Transverse colon (tissue), 4 donors: Measurements from ENCODE around the gene ATP5F1A. TPM values are rescaled to one million over a fixed set of nuclear protein-coding genes. Genes with fewer than 3 reads are reported as not detected.
A peak's percentile ranks its signal among the peaks of the same experiment; 100 is the strongest.
"Not testable (repeated sequence)": the region's sequence is repeated elsewhere in the genome, so short reads cannot be mapped to it uniquely, and the experiment has no call there.

Experiments
- DNase-seq: peaks from one replicate; pipeline ENCODE4 v3.0.0-alpha.2; 2019
- H3K27ac ChIP-seq, 4 donors: fragments of 200-600 bp; sonication (generic); 2 replicates each; pipeline ENCODE4 v1.5.1; 2016 to 2018; ENCODE audit warnings: inconsistent platforms in 4 of 4
- H3K27me3 ChIP-seq: fragments of 200-600 bp; sonication (generic); 2 replicates; pipeline ENCODE4 v1.5.1; 2017; ENCODE audit warnings: inconsistent platforms
- H3K36me3 ChIP-seq, 4 donors: fragments of 200-600 bp; sonication (generic); 2 replicates each; pipeline ENCODE4 v1.5.1; 2017 to 2019; ENCODE audit warnings: inconsistent platforms in 4 of 4
- H3K4me1 ChIP-seq, 4 donors: fragments of 200-600 bp; sonication (generic); 2 replicates each; pipeline ENCODE4 v1.5.1; 2017 to 2020; ENCODE audit warnings: inconsistent platforms in 4 of 4
- H3K4me3 ChIP-seq, 4 donors: fragments of 200-600 bp; sonication (generic); 1 replicate in 1 of 4; 2 replicates in 3 of 4; pipeline versions ENCODE4 v1.5.1 to v1.6.1; 2017 to 2019; ENCODE audit warnings: inconsistent platforms in 4 of 4
- H3K9me3 ChIP-seq, 2 donors: fragments of 200-600 bp; sonication (generic); 2 replicates each; pipeline ENCODE4 v1.5.1; 2017 to 2019; ENCODE audit warnings: inconsistent platforms in 2 of 2
- EP300 ChIP-seq: sonication (generic); formaldehyde crosslinking; IDR thresholded peaks from one replicate; pipeline ENCODE4 v1.6.1; 2017; ENCODE audit warnings: antibody characterized with exemption, low read depth
- POLR2A ChIP-seq: fragments of 450-650 bp; IDR thresholded peaks from one replicate; pipeline ENCODE4 v1.6.1; 2016; ENCODE audit warnings: antibody characterized with exemption, mild to moderate bottlenecking, moderate library complexity
- POLR2AphosphoS5 ChIP-seq, 3 donors: sonication (generic); formaldehyde crosslinking; IDR thresholded peaks; one replicate each; pipeline ENCODE4 v1.6.1; 2016; ENCODE audit warnings: antibody characterized with exemption in 3 of 3
- WGBS, 2 donors: methylation state at CpG; one replicate each; pipeline ENCODE4 v1.1.5; 2018; ENCODE audit warnings: low coverage in 1 of 2; 5-methylcytosine and 5-hydroxymethylcytosine counted together
- in situ Hi-C, 4 donors: fragments of 200-750 bp; cut with MboI; loops; one replicate each; pipeline versions ENCODE4 v1.15.0 to v1.15.1; 2017; ENCODE audit warnings: low sequenced_read_pairs in 3 of 4, low pct_ligation_motif_present in 1 of 4, low pct_unique_long_range_greater_than_20kb in 1 of 4
- intact Hi-C: fragments of 100-400 bp; cut with DNase I; formaldehyde crosslinking; loops from one replicate; pipeline ENCODE4 v1.15.1; 2023; ENCODE audit warnings: low total_unique reads
- total RNA-seq, 4 donors: library from RNA; depleted of rRNA; stranded (reverse); fragments of >200 nt; gene quantifications; one replicate each; pipeline ENCODE4 v1.1.0, GENCODE V29; 2016
- TF ChIP-seq, protein P1 (sequence below), 5 experiments: fragments of 200-600 bp in 3 of 5; fragments of 450-650 bp in 2 of 5; sonication (generic) in 3 of 5; IDR thresholded peaks; 1 replicate in 2 of 5; 2 replicates in 3 of 5; pipeline ENCODE4 v1.5.1; 2016 to 2017; ENCODE audit warnings: antibody characterized with exemption in 5 of 5, inconsistent platforms in 3 of 5, mild to moderate bottlenecking in 2 of 5, moderate library complexity in 1 of 5

Gene ATP5F1A
- total RNA-seq, 4 donors from 2014 or later: 284 to 811 (median 475) TPM

DNA sequence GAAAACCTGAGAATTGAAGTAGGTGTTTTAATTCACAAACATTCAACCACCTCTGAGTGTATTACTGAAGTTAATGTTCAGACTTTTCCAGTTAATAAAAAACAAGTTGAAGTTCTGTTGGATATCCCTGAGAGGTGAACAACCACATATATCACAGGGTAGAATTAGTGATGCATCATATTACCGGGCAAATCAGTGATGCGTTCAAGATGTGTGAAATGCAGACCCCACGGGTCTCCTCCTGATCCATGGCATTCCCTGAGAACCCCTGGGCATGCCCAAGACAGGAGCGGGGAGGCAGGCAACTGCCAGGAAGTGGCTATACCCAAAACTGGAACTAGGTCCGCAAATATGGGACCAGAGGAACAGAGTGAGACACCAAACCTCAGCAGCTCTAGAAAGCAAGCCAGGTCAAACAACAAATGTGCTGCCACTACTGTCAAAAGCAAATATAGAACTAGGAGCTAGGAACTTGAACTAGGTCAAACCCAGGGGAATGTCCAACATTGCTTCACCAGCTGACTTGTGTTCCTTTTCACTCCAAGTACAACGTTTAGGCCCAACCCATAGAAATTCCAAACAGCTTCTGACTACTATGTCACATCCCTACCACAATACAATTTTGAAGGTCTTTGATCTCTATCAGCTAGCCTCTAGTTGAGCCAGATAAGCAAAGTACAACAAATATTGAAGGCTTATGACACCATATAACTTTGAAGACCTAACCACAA lies 46.2 kb downstream of the ATP5F1A start:
- H3K36me3 ChIP-seq: no peaks in the 10 kb centered on the region
- peak overlapping the region in 1 of 4 donors; percentile 48 for H3K27ac ChIP-seq
- TF ChIP-seq EP300 (no peak), POLR2AphosphoS5 (IDR thresholded peaks at IDR 0.05) (no peak), POLR2A (no peak)
- TF ChIP-seq, protein P1, sequence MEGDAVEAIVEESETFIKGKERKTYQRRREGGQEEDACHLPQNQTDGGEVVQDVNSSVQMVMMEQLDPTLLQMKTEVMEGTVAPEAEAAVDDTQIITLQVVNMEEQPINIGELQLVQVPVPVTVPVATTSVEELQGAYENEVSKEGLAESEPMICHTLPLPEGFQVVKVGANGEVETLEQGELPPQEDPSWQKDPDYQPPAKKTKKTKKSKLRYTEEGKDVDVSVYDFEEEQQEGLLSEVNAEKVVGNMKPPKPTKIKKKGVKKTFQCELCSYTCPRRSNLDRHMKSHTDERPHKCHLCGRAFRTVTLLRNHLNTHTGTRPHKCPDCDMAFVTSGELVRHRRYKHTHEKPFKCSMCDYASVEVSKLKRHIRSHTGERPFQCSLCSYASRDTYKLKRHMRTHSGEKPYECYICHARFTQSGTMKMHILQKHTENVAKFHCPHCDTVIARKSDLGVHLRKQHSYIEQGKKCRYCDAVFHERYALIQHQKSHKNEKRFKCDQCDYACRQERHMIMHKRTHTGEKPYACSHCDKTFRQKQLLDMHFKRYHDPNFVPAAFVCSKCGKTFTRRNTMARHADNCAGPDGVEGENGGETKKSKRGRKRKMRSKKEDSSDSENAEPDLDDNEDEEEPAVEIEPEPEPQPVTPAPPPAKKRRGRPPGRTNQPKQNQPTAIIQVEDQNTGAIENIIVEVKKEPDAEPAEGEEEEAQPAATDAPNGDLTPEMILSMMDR (IDR thresholded peaks at IDR 0.05): no peak
- in situ Hi-C loops (no loop called here), intact Hi-C loops (no loop called here)
- no peaks in the 10 kb centered on the region for H3K9me3 ChIP-seq
- no peaks in the 10 kb centered on the region for H3K27me3 ChIP-seq
- DNase-seq: no peak
- no peak overlapping the region for H3K4me3 ChIP-seq
- H3K4me1 ChIP-seq: peaks cover 0 to 8% (median 3%) of the 10 kb centered on the region in 4 donors
- 63 to 71% methylated on average over 1 to 6 of the region's 6 CpGs for whole genome bisulfite sequencing, 2 donors

DNA sequence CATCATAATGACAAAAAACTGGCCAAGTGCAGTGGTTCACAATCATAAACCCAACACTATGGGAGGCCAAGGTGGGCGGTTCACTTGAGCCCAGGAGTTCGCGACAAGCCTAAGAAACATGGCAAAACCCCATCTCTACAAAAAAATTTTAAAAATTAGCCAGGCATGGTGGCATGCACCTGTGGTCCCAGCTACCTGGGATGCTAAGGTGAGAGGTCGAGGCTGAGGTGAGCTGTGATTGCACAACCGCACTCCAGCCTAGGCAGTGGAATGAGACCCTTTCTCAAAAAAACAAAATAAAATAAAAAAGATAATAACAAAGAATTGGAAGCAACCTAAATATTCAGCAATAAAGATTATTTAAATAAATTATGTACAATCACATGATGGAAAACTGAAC lies 47.8 kb downstream of the ATP5F1A start:
- Histone ChIP-seq H3K4me1 (peaks cover 0 to 8% (median 3%) of the 10 kb centered on the region in 4 donors), H3K27ac (no peak overlapping the region), H3K4me3 (no peak overlapping the region), H3K9me3 (no peaks in the 10 kb centered on the region), H3K36me3 (no peaks in the 10 kb centered on the region), H3K27me3 (no peaks in the 10 kb centered on the region)
- in situ Hi-C loops: no loop called here
- intact Hi-C loops: no loop called here
- no peak for DNase-seq
- 92 to 94% methylated on average over 3 to 5 of the region's 5 CpGs for WGBS, 2 donors
- TF ChIP-seq EP300: no peak
- no peak for TF ChIP-seq POLR2AphosphoS5 (IDR thresholded peaks at IDR 0.05)
- TF ChIP-seq POLR2A: no peak
- TF ChIP-seq, protein P1 (IDR thresholded peaks at IDR 0.05): no peak

DNA sequence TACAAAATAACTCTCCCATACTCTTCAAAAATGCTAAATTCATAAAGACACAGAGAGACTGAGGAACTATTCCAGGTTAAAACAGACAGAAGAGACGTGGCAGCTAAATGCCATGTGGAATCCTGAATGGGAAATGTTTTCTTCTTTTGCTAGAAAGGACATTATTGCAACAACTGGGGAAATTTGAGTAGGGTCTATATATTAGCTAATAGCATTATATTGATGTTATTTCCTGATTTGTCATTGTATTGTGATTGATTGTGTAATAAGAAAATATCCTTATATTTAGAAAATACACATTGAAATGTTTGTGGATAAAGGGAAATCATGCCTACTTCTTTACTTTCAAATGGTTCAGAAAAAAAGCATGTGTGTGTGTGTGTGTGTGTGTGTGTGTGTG lies 49.5 kb downstream of the ATP5F1A start:
- no peaks in the 10 kb centered on the region for H3K36me3 ChIP-seq
- H3K27me3 ChIP-seq: no peaks in the 10 kb centered on the region
- H3K27ac ChIP-seq: no peak overlapping the region
- DNase-seq: no peak
- intact Hi-C loops: no loop called here
- no peaks in the 10 kb centered on the region for H3K9me3 ChIP-seq
- 93 to 100% methylated on average over 1 of the region's 1 CpG for WGBS, 2 donors
- H3K4me1 ChIP-seq: peaks cover 0 to 8% (median 3%) of the 10 kb centered on the region in 4 donors
- no peak for TF ChIP-seq EP300
- TF ChIP-seq, protein P1 (IDR thresholded peaks at IDR 0.05): no peak
- TF ChIP-seq POLR2A: no peak
- TF ChIP-seq POLR2AphosphoS5 (IDR thresholded peaks at IDR 0.05): no peak
- no peak overlapping the region for H3K4me3 ChIP-seq
- in situ Hi-C loops: no loop called here

DNA sequence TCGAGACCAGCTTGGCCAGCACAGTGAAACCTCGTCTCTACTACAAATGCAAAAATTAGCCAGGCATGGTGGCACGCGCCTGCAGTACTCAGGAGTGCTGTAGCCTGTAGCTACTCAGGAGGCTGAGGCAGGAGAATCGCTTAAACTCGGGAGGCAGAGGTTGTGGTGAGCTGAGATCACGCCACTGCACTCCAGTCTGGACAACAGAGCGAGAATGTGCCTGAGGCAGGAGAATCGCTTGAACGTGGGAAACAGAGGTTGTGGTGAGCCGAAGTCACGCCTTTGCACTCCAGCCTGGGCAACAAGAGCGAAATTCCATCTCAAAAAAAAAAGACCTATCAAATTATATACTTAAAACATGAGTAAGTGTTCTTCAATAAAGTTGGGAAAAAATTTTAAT lies 50.7 kb downstream of the ATP5F1A start:
- H3K27ac ChIP-seq, DNase-seq, intact Hi-C loops, H3K36me3 ChIP-seq, in situ Hi-C loops, H3K27me3 ChIP-seq, H3K9me3 ChIP-seq, H3K4me3 ChIP-seq: not testable (repeated sequence)
- H3K4me1 ChIP-seq: peaks cover 0 to 11% (median 3%) of the 10 kb centered on the region in 4 donors
- 97% methylated on average over 6 to 13 of the region's 13 CpGs for WGBS, 2 donors

DNA sequence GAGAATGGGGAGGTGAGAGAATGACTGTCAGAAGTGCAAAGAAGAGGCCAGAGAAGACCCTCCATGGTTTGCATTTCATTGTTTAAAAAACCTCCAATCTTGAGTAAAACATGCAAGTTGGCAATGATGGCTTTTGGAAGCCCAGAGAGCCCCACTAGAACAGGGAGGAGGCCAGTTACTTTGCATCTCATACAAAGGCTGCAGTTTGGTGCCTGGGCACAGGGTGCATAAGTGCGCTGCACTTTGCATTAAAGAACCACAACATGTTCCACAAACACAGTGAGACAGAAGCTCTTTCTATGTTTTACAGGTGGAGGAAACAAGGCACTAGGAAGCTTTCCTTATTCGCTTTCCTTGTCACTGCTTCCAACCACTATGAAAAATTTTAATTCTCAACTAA lies 51.4 kb downstream of the ATP5F1A start:
- in situ Hi-C loops (no loop called here), intact Hi-C loops (no loop called here)
- H3K36me3 ChIP-seq: no peaks in the 10 kb centered on the region
- H3K4me3 ChIP-seq: no peak overlapping the region
- TF ChIP-seq EP300 (no peak), POLR2AphosphoS5 (IDR thresholded peaks at IDR 0.05) (no peak), POLR2A (no peak)
- TF ChIP-seq, protein P1 (IDR thresholded peaks at IDR 0.05): no peak
- WGBS, 2 donors: 94 to 100% methylated on average over 2 of the region's 2 CpGs
- no peak overlapping the region for H3K27ac ChIP-seq
- peaks cover 0 to 5% (median 0%) of the 10 kb centered on the region in 4 donors for H3K4me1 ChIP-seq
- no peaks in the 10 kb centered on the region for H3K9me3 ChIP-seq
- H3K27me3 ChIP-seq: no peaks in the 10 kb centered on the region
- no peak for DNase-seq
